Limb (tissue), 2 donors: ENCODE measurements around the gene FMNL2.

Experiments used
- DNase-seq, 2 donors: peaks; one replicate each; pipeline ENCODE4 v3.0.0-alpha.2; 2016; ENCODE audit errors: extremely low spot score in 2 of 2

Gene FMNL2

GRCh38 chr2:152492911-152493310 is 157.9 kb downstream of the FMNL2 start:
- DNase-seq: no peak

- no peak for DNase-seq
Measured at GRCh38 chr2:152493417-152493816, 158.4 kb downstream of the FMNL2 start.

GRCh38 chr2:152493945-152494528 is 159.1 kb downstream of the FMNL2 start:
- no peak for DNase-seq

DNA sequence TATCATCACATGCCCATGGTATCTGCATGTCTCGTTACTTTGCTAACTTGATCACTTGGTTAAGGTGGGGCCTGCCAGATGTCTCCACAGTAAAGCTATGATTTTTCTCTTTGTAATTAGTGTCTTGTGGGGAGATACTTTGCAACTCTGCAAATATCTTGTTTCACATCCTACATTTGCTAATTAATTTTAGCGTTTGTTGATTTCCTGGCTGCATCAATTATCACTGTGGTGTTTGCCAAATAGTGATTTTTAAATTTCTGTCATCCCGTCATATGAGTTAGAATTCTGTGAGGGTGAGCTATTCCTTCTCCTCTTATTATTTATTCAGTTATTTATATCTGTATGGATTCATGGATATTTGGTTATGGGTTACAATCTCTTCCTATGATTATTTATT is 161.4 kb downstream of the FMNL2 start:
- DNase-seq: no peak

- no peak for DNase-seq
Measured at GRCh38 chr2:152497481-152498052, 162.6 kb downstream of the FMNL2 start.

- DNase-seq: no peak
Measured at GRCh38 chr2:152499331-152499816, 164.4 kb downstream of the FMNL2 start.

- DNase-seq: no peak
Measured at GRCh38 chr2:152499896-152500735, 165.1 kb downstream of the FMNL2 start.

- DNase-seq: no peak
Measured at GRCh38 chr2:152500772-152501171, 165.8 kb downstream of the FMNL2 start.

GRCh38 chr2:152501666-152502065 is 166.7 kb downstream of the FMNL2 start:
- no peak for DNase-seq

DNA sequence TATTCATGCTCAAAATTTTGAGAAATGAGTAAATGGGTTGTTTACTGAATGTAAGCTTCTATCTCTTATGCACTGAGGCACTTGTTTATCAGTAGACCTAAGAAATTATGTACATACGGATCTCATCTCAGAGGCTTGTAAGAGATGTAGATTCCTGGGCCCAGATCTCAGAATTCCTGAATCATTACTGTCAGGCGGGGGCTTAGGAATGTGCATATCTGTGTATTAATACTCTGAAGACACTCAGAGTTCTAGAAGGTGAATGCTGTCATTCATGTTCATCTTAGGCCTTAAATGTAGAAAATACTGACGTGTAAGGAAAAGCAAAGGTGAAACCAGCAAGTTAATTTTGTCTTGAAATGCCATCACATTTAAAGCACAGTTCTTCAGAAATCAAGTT is 169.6 kb downstream of the FMNL2 start:
- no peak for DNase-seq

DNA sequence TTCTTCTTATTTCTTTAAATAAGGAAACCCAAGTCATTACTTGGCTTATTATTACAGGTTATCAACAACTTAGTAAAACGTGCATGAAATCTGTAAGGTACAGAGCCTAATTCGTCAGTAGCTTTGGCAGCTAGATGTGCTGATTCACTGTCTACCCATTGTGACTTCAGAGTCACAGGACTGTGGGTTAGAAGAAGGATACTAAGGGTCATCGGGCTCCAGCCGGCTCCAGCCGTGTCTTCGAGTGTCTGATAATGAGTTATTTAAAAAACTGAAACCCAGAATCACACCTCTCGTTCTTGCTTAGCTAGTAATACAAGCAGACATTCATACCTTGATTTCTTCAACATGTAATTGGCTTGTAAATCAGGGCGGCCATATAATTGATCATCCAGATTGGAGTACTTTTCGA is 170.5 kb downstream of the FMNL2 start:
- no peak for DNase-seq

- DNase-seq: no peak
Measured at GRCh38 chr2:152506843-152507242, 171.9 kb downstream of the FMNL2 start.

DNA sequence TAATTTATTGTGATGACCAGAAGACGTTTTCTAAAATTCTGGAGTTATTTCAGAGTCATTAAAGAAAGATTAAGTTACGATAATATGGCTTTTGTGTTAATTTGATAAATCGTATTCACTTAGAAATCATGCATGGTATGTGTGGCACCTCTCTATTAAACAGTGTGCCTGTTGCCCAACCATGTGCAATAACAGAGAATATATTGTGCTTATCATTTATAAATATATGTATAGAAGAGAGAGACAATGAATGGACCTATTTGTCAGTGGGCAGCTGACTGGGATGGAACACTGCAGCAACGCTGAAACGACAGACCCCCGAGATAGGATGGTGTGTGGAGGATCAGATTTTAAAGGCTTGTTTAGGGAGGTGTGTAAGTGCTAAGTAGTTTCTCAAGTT is 172.9 kb downstream of the FMNL2 start:
- no peak for DNase-seq

DNA sequence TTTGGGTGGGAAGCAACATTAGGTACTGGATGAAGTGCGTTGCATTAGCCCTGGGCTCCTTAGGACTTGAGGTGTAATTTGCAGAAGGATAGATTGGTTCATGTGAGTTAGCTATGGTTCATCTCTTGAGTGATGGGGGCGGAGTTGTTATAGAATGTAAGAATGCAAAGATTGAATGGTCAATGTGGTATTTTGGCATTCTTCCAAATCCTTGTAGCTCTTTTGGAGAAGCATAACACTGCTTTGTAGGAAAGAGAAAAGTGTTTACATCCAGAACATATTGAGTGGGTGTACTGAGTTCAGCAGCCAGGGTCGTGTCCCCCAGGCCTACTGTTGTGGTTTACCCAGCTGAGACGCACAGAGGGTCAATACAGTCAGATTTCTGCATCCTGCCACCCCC is 173.5 kb downstream of the FMNL2 start:
- no peak for DNase-seq

DNA sequence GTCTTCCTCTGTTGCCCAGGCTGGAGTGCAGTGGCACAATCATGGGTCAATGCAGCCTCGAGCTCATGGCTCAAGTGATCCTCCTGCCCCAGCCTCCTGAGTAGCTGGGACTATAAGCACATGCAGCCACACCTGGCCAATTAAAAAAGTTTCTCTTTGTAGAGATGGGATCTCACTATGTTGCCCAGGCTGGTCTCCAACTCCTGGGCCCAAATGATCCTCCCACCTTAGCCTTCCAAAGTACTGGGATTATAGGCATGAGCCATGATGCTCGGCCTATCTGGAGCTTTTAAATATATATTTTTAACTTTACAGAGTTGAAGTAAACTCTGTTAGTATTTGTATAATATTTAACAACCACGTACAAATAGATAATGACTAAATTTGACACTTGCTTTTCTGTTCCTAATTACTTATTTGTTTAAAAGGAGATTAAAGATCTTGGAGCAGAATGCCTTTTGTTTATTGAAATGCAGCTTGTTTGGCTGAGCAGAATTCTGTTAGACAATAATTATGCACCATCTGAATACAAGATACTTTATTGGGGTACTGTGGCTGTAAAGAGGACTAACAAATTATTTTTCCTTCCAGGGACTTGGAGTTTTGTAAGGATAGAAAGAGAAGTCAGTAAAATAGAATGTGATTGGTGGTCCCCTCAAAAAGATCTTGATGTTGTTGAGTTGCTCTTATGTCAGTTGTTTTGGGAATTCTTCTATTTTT is 175.0 kb downstream of the FMNL2 start:
- no peak for DNase-seq

DNA sequence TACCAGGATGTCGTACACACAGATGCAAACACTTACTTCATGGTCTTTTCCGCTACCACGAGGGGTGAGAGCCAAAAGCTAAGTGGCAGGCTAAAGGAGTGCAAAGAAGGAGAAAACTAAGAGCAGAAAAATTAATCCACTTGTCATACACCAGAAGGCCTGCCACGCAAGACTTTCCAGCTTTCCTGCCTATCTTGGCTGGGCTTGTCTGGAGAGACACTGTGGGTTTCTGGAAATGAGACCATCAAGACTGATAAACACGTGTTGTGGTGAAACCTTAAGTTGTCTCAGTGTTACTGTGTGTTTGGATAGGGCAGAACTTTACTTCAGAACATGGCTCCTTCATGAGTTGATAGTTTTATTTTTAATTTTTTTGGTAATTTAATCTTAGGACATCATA is 175.6 kb downstream of the FMNL2 start:
- no peak for DNase-seq

DNA sequence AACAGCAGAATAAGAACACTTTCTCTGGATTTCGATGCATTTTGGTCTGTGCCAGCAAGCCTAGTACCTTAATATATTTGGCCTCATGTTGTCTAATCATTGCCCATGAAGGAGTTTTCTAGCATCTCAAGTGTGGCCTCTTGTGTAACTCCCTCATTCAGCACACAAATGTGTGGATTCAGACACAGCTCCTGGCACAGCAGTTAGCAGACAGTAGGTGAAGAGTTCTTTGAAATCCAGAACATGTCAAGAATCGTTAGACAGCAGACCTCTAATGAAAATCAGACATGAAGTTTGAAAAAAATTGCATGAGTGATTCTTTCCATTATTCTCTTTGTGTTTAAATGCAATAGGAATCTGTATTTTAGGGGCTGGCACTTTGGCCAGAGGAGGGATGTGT is 177.0 kb downstream of the FMNL2 start:
- DNase-seq: no peak

DNA sequence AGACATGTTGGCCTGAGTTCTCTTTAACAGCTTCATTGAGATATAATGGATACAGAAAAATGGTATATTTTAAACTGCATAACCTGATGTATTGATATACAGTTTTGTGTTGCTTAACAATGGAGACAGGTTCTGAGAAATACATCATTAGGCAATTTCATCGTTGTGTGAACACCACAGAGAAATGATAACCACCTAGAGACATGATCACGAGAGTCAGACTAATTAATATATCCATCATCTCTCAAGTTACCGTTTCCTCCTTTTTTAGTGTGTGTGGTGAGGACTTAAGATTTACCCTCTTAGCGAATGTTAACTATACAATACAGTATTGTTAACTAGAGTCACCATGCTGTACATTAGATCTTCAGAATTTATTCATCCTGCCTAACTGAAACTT is 178.1 kb downstream of the FMNL2 start:
- no peak for DNase-seq

DNA sequence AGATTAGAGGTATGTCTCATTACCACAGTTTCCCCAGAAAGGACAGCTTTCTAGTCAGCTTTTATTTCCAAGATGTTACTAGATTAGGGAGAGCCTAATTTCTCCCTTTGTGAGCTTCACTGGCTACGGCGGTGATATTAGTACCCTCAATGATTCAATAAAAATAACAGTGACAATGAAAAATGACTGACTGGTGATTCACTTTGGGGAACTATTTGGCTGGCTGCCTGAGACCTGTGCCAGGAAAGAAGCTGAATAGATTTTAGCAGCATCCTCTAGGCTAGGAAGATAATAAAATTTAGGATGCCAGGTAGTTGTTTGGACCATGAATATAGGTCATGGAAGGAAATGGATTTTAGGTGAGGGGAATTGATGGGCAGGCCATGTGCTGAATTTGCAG is 178.7 kb downstream of the FMNL2 start:
- no peak for DNase-seq

GRCh38 chr2:152518034-152518433 is 183.1 kb downstream of the FMNL2 start:
- DNase-seq: no peak

- no peak for DNase-seq
Measured at GRCh38 chr2:152518641-152519580, 183.9 kb downstream of the FMNL2 start.
